ENCODE data around the gene CDK18.

The CDK18 gene

GRCh38 chr1:205542367-205542766, 37.9 kb downstream of the CDK18 start:
- no peak for DNase-seq

GRCh38 chr1:205543351-205544301, 39.2 kb downstream of the CDK18 start:
- DNase-seq = no peak

- DNase-seq = no peak
Observed at GRCh38 chr1:205545001-205545919, 40.8 kb downstream of the CDK18 start.

GRCh38 chr1:205545991-205546390, 41.5 kb downstream of the CDK18 start:
- no peak for DNase-seq

GRCh38 chr1:205546541-205546940, 42.1 kb downstream of the CDK18 start:
- no peak for DNase-seq

- no peak for DNase-seq
Observed at GRCh38 chr1:205547936-205548827, 43.7 kb downstream of the CDK18 start.

- no peak for DNase-seq
Observed at GRCh38 chr1:205554026-205554811, 49.8 kb downstream of the CDK18 start.

- no peak for DNase-seq
Observed at GRCh38 chr1:205561501-205562203, 57.2 kb downstream of the CDK18 start.

- DNase-seq = no peak
Observed at GRCh38 chr1:205563927-205564441, 59.5 kb downstream of the CDK18 start.

GRCh38 chr1:205565799-205566198, 61.3 kb downstream of the CDK18 start:
- no peak for DNase-seq

GRCh38 chr1:205567716-205568115, 63.2 kb downstream of the CDK18 start:
- no peak for DNase-seq

GRCh38 chr1:205568135-205568468, 63.6 kb downstream of the CDK18 start:
- no peak for DNase-seq

GRCh38 chr1:205568469-205569361, 64.2 kb downstream of the CDK18 start:
- no peak for DNase-seq

- DNase-seq = no peak
Observed at GRCh38 chr1:205569411-205570172, 65.1 kb downstream of the CDK18 start.

GRCh38 chr1:205570173-205570501, 65.7 kb downstream of the CDK18 start:
- DNase-seq = no peak

- no peak for DNase-seq
Observed at GRCh38 chr1:205570796-205571537, 66.5 kb downstream of the CDK18 start.

GRCh38 chr1:205571747-205572146, 67.3 kb downstream of the CDK18 start:
- no peak for DNase-seq

GRCh38 chr1:205572421-205572820, 68.0 kb downstream of the CDK18 start:
- no peak for DNase-seq

Data from activated T-cell treated with anti-CD3 and anti-CD28 coated beads for 4 hours (primary cell).